IPS DF 6.9 (cell line): ENCODE data around the gene TSPAN5.

Experiments used
- DNase-seq: peaks from one replicate; pipeline ENCODE4 v3.0.0-alpha.2; 2013; ENCODE audit warnings: low read depth, low spot score
- H3K27ac ChIP-seq: one replicate; pipeline ENCODE4 v1.5.1; 2013; ENCODE audit warnings: low read length, control low read depth
- H3K27me3 ChIP-seq: 2 replicates; pipeline ENCODE4 v1.6.1; 2013; ENCODE audit warnings: mild to moderate bottlenecking, low read length; ENCODE audit not compliant: control insufficient read depth, insufficient read depth
- H3K36me3 ChIP-seq: 2 replicates; pipeline ENCODE4 v1.6.1; 2013; ENCODE audit warnings: low read length; ENCODE audit not compliant: control insufficient read depth, insufficient read depth
- H3K4me1 ChIP-seq: 2 replicates; pipeline ENCODE4 v1.6.1; 2013; ENCODE audit warnings: low read length; ENCODE audit not compliant: control insufficient read depth, insufficient read depth
- H3K4me3 ChIP-seq: 2 replicates; pipeline ENCODE4 v1.5.1; 2013; ENCODE audit warnings: mild to moderate bottlenecking, low read length
- H3K9me3 ChIP-seq: 2 replicates; pipeline ENCODE4 v1.6.1; 2013; ENCODE audit warnings: low read length, inconsistent platforms; ENCODE audit not compliant: control insufficient read depth, insufficient read depth
- WGBS: extraction: QIAGEN DNeasy Blood & Tissue Kit; methylation state at CpG from one replicate; pipeline ENCODE4 v1.1.7; 2013; ENCODE audit warnings: mixed read lengths, missing lambda C conversion rate; ENCODE audit not compliant: insufficient read length, insufficient coverage; 5-methylcytosine and 5-hydroxymethylcytosine counted together

The TSPAN5 gene

GRCh38 chr4:98610431-98610830 lies 48.0 kb downstream of the TSPAN5 start:
- no peaks in the 10 kb centered on the region for H3K27me3 ChIP-seq
- peaks cover 10% of the 10 kb centered on the region for H3K4me1 ChIP-seq
- WGBS, result no CpG with 5 or more reads among the region's 6 CpGs
- no peak for DNase-seq
- no peak overlapping the region for H3K4me3 ChIP-seq
- no peaks in the 10 kb centered on the region for H3K36me3 ChIP-seq
- H3K9me3 ChIP-seq, result no peaks in the 10 kb centered on the region
- H3K27ac ChIP-seq, result no peak overlapping the region

- Histone ChIP-seq H3K4me3 (no peak overlapping the region), H3K27ac (no peak overlapping the region), H3K27me3 (no peaks in the 10 kb centered on the region), H3K36me3 (no peaks in the 10 kb centered on the region), H3K9me3 (no peaks in the 10 kb centered on the region), H3K4me1 (peaks cover 10% of the 10 kb centered on the region)
- no CpG with 5 or more reads among the region's 5 CpGs for WGBS
- no peak for DNase-seq
These were observed 48.5 kb downstream of the TSPAN5 start for GRCh38 chr4:98609934-98610333.

GRCh38 chr4:98608356-98608755 lies 50.1 kb downstream of the TSPAN5 start:
- Histone ChIP-seq H3K4me3 (no peak overlapping the region), H3K36me3 (no peaks in the 10 kb centered on the region), H3K27me3 (no peaks in the 10 kb centered on the region), H3K27ac (no peak overlapping the region), H3K9me3 (no peaks in the 10 kb centered on the region), H3K4me1 (peaks cover 10% of the 10 kb centered on the region)
- no peak for DNase-seq
- no CpG with 5 or more reads among the region's 5 CpGs for WGBS

- no CpG with 5 or more reads among the region's 6 CpGs for WGBS
- peak; percentile 22 for DNase-seq
- no peaks in the 10 kb centered on the region for H3K36me3 ChIP-seq
These were observed 51.5 kb downstream of the TSPAN5 start for GRCh38 chr4:98606894-98607293.

GRCh38 chr4:98605216-98605615 lies 53.2 kb downstream of the TSPAN5 start:
- Histone ChIP-seq H3K36me3 (no peaks in the 10 kb centered on the region), H3K27me3 (no peaks in the 10 kb centered on the region), H3K9me3 (no peaks in the 10 kb centered on the region), H3K4me1 (peaks cover 9% of the 10 kb centered on the region), H3K4me3 (no peak overlapping the region), H3K27ac (no peak overlapping the region)
- no peak for DNase-seq
- no CpG with 5 or more reads among the region's 3 CpGs for WGBS

More at GRCh38 chr4:98606894-98607293, 51.5 kb downstream of the TSPAN5 start:
- Histone ChIP-seq H3K9me3 (no peaks in the 10 kb centered on the region), H3K4me3 (no peak overlapping the region), H3K27ac (no peak overlapping the region), H3K4me1 (peaks cover 9% of the 10 kb centered on the region), H3K27me3 (no peaks in the 10 kb centered on the region)

GRCh38 chr4:98604723-98605122 lies 53.7 kb downstream of the TSPAN5 start:
- peaks cover 6% of the 10 kb centered on the region for H3K4me1 ChIP-seq
- no peaks in the 10 kb centered on the region for H3K36me3 ChIP-seq
- no peak for DNase-seq
- 100% methylated on average over 1 of the region's 1 CpG for WGBS
- no peak overlapping the region for H3K27ac ChIP-seq
- no peaks in the 10 kb centered on the region for H3K27me3 ChIP-seq
- no peak overlapping the region for H3K4me3 ChIP-seq
- no peaks in the 10 kb centered on the region for H3K9me3 ChIP-seq

GRCh38 chr4:98603683-98604521 lies 54.5 kb downstream of the TSPAN5 start:
- Histone ChIP-seq H3K4me3 (no peak overlapping the region), H3K27ac (no peak overlapping the region), H3K27me3 (no peaks in the 10 kb centered on the region), H3K4me1 (no peaks in the 10 kb centered on the region), H3K9me3 (no peaks in the 10 kb centered on the region), H3K36me3 (no peaks in the 10 kb centered on the region)
- no CpG with 5 or more reads among the region's 10 CpGs for WGBS
- DNase-seq, result no peak

- DNase-seq, result no peak
- H3K27me3 ChIP-seq, result no peaks in the 10 kb centered on the region
These were observed 56.1 kb downstream of the TSPAN5 start for GRCh38 chr4:98602270-98602669.

GRCh38 chr4:98601708-98602107 lies 56.7 kb downstream of the TSPAN5 start:
- Histone ChIP-seq H3K27ac (no peak overlapping the region), H3K27me3 (no peaks in the 10 kb centered on the region), H3K4me3 (no peak overlapping the region), H3K9me3 (no peaks in the 10 kb centered on the region), H3K4me1 (no peaks in the 10 kb centered on the region), H3K36me3 (no peaks in the 10 kb centered on the region)
- DNase-seq, result no peak
- no CpG with 5 or more reads among the region's 3 CpGs for WGBS

More at GRCh38 chr4:98602270-98602669, 56.1 kb downstream of the TSPAN5 start:
- no peak overlapping the region for H3K27ac ChIP-seq
- H3K36me3 ChIP-seq, result no peaks in the 10 kb centered on the region
- WGBS, result no CpG with 5 or more reads among the region's 1 CpG
- no peak overlapping the region for H3K4me3 ChIP-seq
- no peaks in the 10 kb centered on the region for H3K4me1 ChIP-seq
- no peaks in the 10 kb centered on the region for H3K9me3 ChIP-seq

GRCh38 chr4:98599617-98600205 lies 58.7 kb downstream of the TSPAN5 start:
- H3K4me1 ChIP-seq, result no peaks in the 10 kb centered on the region
- H3K27ac ChIP-seq, result no peak overlapping the region
- H3K36me3 ChIP-seq, result no peaks in the 10 kb centered on the region
- H3K4me3 ChIP-seq, result no peak overlapping the region
- WGBS, result no CpG with 5 or more reads among the region's 2 CpGs
- no peak for DNase-seq
- no peaks in the 10 kb centered on the region for H3K9me3 ChIP-seq
- H3K27me3 ChIP-seq, result no peaks in the 10 kb centered on the region
